IMR-90 (cell line): ENCODE data around the gene SFXN3. TPM values are rescaled to one million over a fixed set of nuclear protein-coding genes. Genes with fewer than 3 reads are reported as not detected.

Experiments
- ATAC-seq: fragments of 200-7000 bp; cut with Tn5 transposase; 2 replicates; pipeline ENCODE4 v1.9.1; 2020; ENCODE audit warnings: low read depth, mild to moderate bottlenecking, moderate library complexity
- BruUV-seq: library from RNA; stranded (reverse); fragments of 400-500 nt; replicated peaks from 2 replicates; lab custom pipeline; 2021; lab: Mats Ljungman, UMichigan
- CTCF ChIA-PET: fragments of 300-600 bp; formaldehyde crosslinking; extraction: SDS; loops from one replicate; lab custom pipeline; 2021; ENCODE audit warnings: antibody characterized with exemption; lab: Yijun Ruan, JAX
- POLR2A ChIA-PET: fragments of 300-600 bp; sonication (Branson Sonifier 250); formaldehyde crosslinking; loops from one replicate; lab custom pipeline; 2022; ENCODE audit warnings: antibody characterized with exemption; ENCODE audit not compliant: unreplicated experiment; lab: Charles Lee
- DNase-seq: peaks from one replicate; pipeline ENCODE4 v3.0.0; 2013
- H2AFZ ChIP-seq: replicated peaks from 2 replicates; pipeline ENCODE3; 2013; ENCODE audit warnings: low read length, mild to moderate bottlenecking; ENCODE audit not compliant: poor library complexity
- H2AK5ac ChIP-seq: 2 replicates; pipeline ENCODE4 v1.6.1; 2013; ENCODE audit warnings: low read depth, low read length, inconsistent platforms
- H2AK9ac ChIP-seq: replicated peaks from 2 replicates; pipeline ENCODE3; 2013; ENCODE audit warnings: mild to moderate bottlenecking, low read depth, low read length, moderate library complexity; ENCODE audit not compliant: poor library complexity
- H2BK120ac ChIP-seq: 2 replicates; pipeline ENCODE4 v1.6.1; 2013; ENCODE audit warnings: low read depth, low read length, inconsistent platforms
- H2BK15ac ChIP-seq: 3 replicates; pipeline ENCODE4 v1.6.1; 2013; ENCODE audit warnings: low read depth, low read length, inconsistent platforms
- H2BK20ac ChIP-seq: 2 replicates; pipeline ENCODE4 v1.6.1; 2013; ENCODE audit warnings: low read depth, mild to moderate bottlenecking, inconsistent platforms, low read length, moderate library complexity
- H2BK5ac ChIP-seq: 2 replicates; pipeline ENCODE4 v1.6.1; 2013; ENCODE audit warnings: mild to moderate bottlenecking, low read depth, low read length, inconsistent platforms; ENCODE audit not compliant: poor library complexity, severe bottlenecking
- H3K14ac ChIP-seq: replicated peaks from 2 replicates; pipeline ENCODE4 v1.6.1; 2013; ENCODE audit warnings: low read depth, low read length, inconsistent platforms
- H3K18ac ChIP-seq: 2 replicates; pipeline ENCODE4 v1.6.1; 2013; ENCODE audit warnings: low read depth, low read length, control low read depth
- H3K23ac ChIP-seq: 2 replicates; pipeline ENCODE4 v1.6.1; 2013; ENCODE audit warnings: low read depth, low read length, inconsistent platforms
- H3K27ac ChIP-seq: 2 replicates; pipeline ENCODE4 v1.5.1; 2013; ENCODE audit warnings: mild to moderate bottlenecking, control low read depth, low read length; ENCODE audit not compliant: insufficient read depth
- H3K27me3 ChIP-seq: 2 replicates; pipeline ENCODE4 v1.6.1; 2013; ENCODE audit warnings: low read length; ENCODE audit not compliant: control insufficient read depth, insufficient read depth
- H3K36me3 ChIP-seq: 2 replicates; pipeline ENCODE4 v1.6.1; 2013; ENCODE audit warnings: low read length, mixed read lengths; ENCODE audit not compliant: control insufficient read depth, insufficient read depth
- H3K4ac ChIP-seq: 2 replicates; pipeline ENCODE4 v1.6.1; 2013; ENCODE audit warnings: low read depth, low read length, inconsistent platforms
- H3K4me1 ChIP-seq: 2 replicates; pipeline ENCODE4 v1.6.1; 2013; ENCODE audit warnings: low read length, mixed read lengths; ENCODE audit not compliant: control insufficient read depth, insufficient read depth
- H3K4me2 ChIP-seq: 2 replicates; pipeline ENCODE4 v1.6.1; 2013; ENCODE audit warnings: low read depth, mild to moderate bottlenecking, control low read depth, low read length, moderate library complexity
- H3K4me3 ChIP-seq: 2 replicates; pipeline ENCODE4 v1.5.1; 2013; ENCODE audit warnings: low read depth, mild to moderate bottlenecking, control low read depth, low read length, moderate library complexity; ENCODE audit not compliant: insufficient read depth
- H3K56ac ChIP-seq: 2 replicates; pipeline ENCODE4 v1.6.1; 2013; ENCODE audit warnings: low read length, inconsistent platforms; ENCODE audit not compliant: insufficient read depth; ENCODE audit errors: extremely low read depth
- H3K79me1 ChIP-seq, 2 experiments: 2 replicates each; pipeline ENCODE4 v1.6.1; 2013; ENCODE audit warnings: low read length in 2 of 2, inconsistent platforms in 1 of 2, low read depth in 1 of 2
- H3K9ac ChIP-seq: 2 replicates; pipeline ENCODE4 v1.6.1; 2013; ENCODE audit warnings: low read depth, low read length, control low read depth
- H3K9me1 ChIP-seq: 2 replicates; pipeline ENCODE4 v1.6.1; 2013; ENCODE audit warnings: low read length, inconsistent platforms; ENCODE audit not compliant: insufficient read depth
- H3K9me3 ChIP-seq: 2 replicates; pipeline ENCODE4 v1.6.1; 2013; ENCODE audit warnings: low read length; ENCODE audit not compliant: control insufficient read depth, insufficient read depth
- H4K20me1 ChIP-seq: 2 replicates; pipeline ENCODE4 v1.6.1; 2013; ENCODE audit warnings: low read length, inconsistent platforms; ENCODE audit not compliant: insufficient read depth
- H4K5ac ChIP-seq: 2 replicates; pipeline ENCODE4 v1.6.1; 2013; ENCODE audit warnings: mild to moderate bottlenecking, low read depth, low read length, control low read depth
- H4K8ac ChIP-seq, 2 experiments: 2 replicates each; pipeline ENCODE4 v1.6.1; 2013; ENCODE audit warnings: low read depth in 2 of 2, low read length in 2 of 2, control low read depth in 1 of 2, inconsistent platforms in 1 of 2
- H4K91ac ChIP-seq: 2 replicates; pipeline ENCODE4 v1.6.1; 2013; ENCODE audit warnings: low read depth, low read length, inconsistent platforms; ENCODE audit not compliant: insufficient read depth
- BHLHE40 ChIP-seq: fragments of 150-350 bp; IDR thresholded peaks from 2 replicates; pipeline ENCODE4 v1.6.1; 2016; ENCODE audit warnings: mild to moderate bottlenecking, low read depth, low read length
- CEBPB ChIP-seq: IDR thresholded peaks from 2 replicates; pipeline ENCODE4 v1.6.1; 2012; ENCODE audit warnings: low read depth, low read length, improper control_type of control experiment
- CHD1 ChIP-seq: IDR thresholded peaks from 2 replicates; pipeline ENCODE4 v1.6.1; 2012; ENCODE audit warnings: low read depth, low read length, improper control_type of control experiment
- ELK1 ChIP-seq: fragments of 150-350 bp; IDR thresholded peaks from 2 replicates; pipeline ENCODE4 v1.6.1; 2016; ENCODE audit warnings: low read depth, mild to moderate bottlenecking, low read length, moderate library complexity, borderline replicate concordance
- MAZ ChIP-seq: IDR thresholded peaks from 2 replicates; pipeline ENCODE4 v1.6.1; 2012; ENCODE audit warnings: low read depth, mild to moderate bottlenecking, low read length, improper control_type of control experiment, moderate library complexity, borderline replicate concordance
- MXI1 ChIP-seq: IDR thresholded peaks from 2 replicates; pipeline ENCODE4 v1.6.1; 2012; ENCODE audit warnings: low read depth, mild to moderate bottlenecking, low read length, moderate library complexity, borderline replicate concordance
- POLR2A ChIP-seq: IDR thresholded peaks from 2 replicates; pipeline ENCODE4 v1.6.1; 2012; ENCODE audit warnings: mild to moderate bottlenecking, low read depth, low read length
- RAD21 ChIP-seq: IDR thresholded peaks from 2 replicates; pipeline ENCODE4 v1.6.1; 2012; ENCODE audit warnings: low read length, improper control_type of control experiment
- RCOR1 ChIP-seq: IDR thresholded peaks from 2 replicates; pipeline ENCODE4 v1.6.1; 2012; ENCODE audit warnings: mild to moderate bottlenecking, low read length, improper control_type of control experiment; ENCODE audit not compliant: insufficient replicate concordance
- RFX5 ChIP-seq: IDR thresholded peaks from 2 replicates; pipeline ENCODE4 v1.8.0; 2012; ENCODE audit warnings: low read depth, mild to moderate bottlenecking, low read length, moderate library complexity
- SMC3 ChIP-seq: fragments of 150-350 bp; IDR thresholded peaks from 2 replicates; pipeline ENCODE4 v1.6.1; 2016; ENCODE audit warnings: low read depth, mild to moderate bottlenecking, antibody characterized with exemption, low read length, moderate library complexity
- WGBS, 2 experiments: methylation state at CpG; one replicate each; pipeline versions ENCODE4 v1.1.5 to v1.1.7; 2013; ENCODE audit warnings: missing lambda C conversion rate in 2 of 2; ENCODE audit not compliant: insufficient read length in 1 of 2; ENCODE audit errors: extremely low coverage in 2 of 2; 5-methylcytosine and 5-hydroxymethylcytosine counted together
- dilution Hi-C: fragments of 300-500 bp; cut with HindIII; formaldehyde crosslinking; loops from one replicate; pipeline ENCODE4 v1.14.3; 2018; ENCODE audit warnings: low sequenced_read_pairs; ENCODE audit not compliant: unreplicated experiment
- in situ Hi-C: fragments of 300-500 bp; cut with MboI; formaldehyde crosslinking; loops from 3 replicates; pipeline ENCODE4 v1.14.3; 2019; ENCODE audit warnings: low sequenced_read_pairs, inconsistent platforms, mixed read lengths
- intact Hi-C: fragments of 100-400 bp; cut with micrococcal nuclease; formaldehyde crosslinking; loops from 2 replicates; pipeline ENCODE4 v1.10.0; 2022
- polyA plus RNA-seq, 3 experiments: library from polyadenylated mRNA; depleted of rRNA; stranded (reverse); fragments of >200 nt; gene quantifications; 2 replicates each; pipeline ENCODE4 v1.2.3, GENCODE V29; 2012; ENCODE audit warnings: low replicate concordance in 1 of 3
- total RNA-seq: library from RNA; depleted of rRNA; stranded (reverse); fragments of >200 nt; gene quantifications from 2 replicates; pipeline ENCODE4 v1.2.3, GENCODE V29; 2012

Gene SFXN3
- total and polyA plus RNA-seq, 2 of the 4 experiments (the other 2 are of a cell fraction): 64.7 to 77.2 TPM

GRCh38 chr10:100989088-100989487 is 41.9 kb upstream of the SFXN3 start:
- peaks cover 28% of the 10 kb centered on the region for H3K36me3 ChIP-seq
- CTCF ChIA-PET: interaction anchor here (1.3 to 2.1 kb wide), 2 partner anchors 11 to 26 kb away, joined by 3 to 10 read pairs; partner anchors contain the start of gene LZTS2
- WGBS, 2 experiments: 76% methylated on average over 17 of the region's 21 CpGs; no CpG with 5 or more reads in 1 of the 2 experiments

More at GRCh38 chr10:100989088-100989487, 41.9 kb upstream of the SFXN3 start:
- BruUV-seq: no TSS peak
- Histone ChIP-seq H3K56ac (no peak overlapping the region), H3K4me2 (no peak overlapping the region), H3K18ac (no peak overlapping the region), H4K5ac (no peak overlapping the region), H3K79me1 (peaks cover 60 to 67% of the 10 kb centered on the region in 2 experiments), H2AK9ac (peak overlapping the region; percentile 65), H3K9me3 (no peaks in the 10 kb centered on the region), H2BK15ac (no peak overlapping the region), H3K27ac (no peak overlapping the region), H3K9me1 (peaks cover 9% of the 10 kb centered on the region), H3K4me3 (no peak overlapping the region), H3K14ac (no peak overlapping the region), H3K27me3 (no peaks in the 10 kb centered on the region), H2BK20ac (no peak overlapping the region), H2BK120ac (no peak overlapping the region), H4K91ac (no peak overlapping the region), H2AFZ (no peak overlapping the region), H3K9ac (no peak overlapping the region), H3K4ac (no peak overlapping the region), H4K20me1 (0 out of 2 replicates have a peak, but pooled peaks cover 3% of the 10 kb centered on the region), H3K4me1 (peaks cover 8% of the 10 kb centered on the region; the same call in 1 of the 2 replicates), H3K23ac (no peak overlapping the region), H2BK5ac (no peak overlapping the region), H4K8ac (no peak overlapping the region), H2AK5ac (no peak overlapping the region)
- no peak for ATAC-seq
- DNase-seq: no peak
- POLR2A ChIA-PET: no interaction called here
- dilution Hi-C loops: no loop called here
- TF ChIP-seq CEBPB: no peak
- no peak for TF ChIP-seq RAD21
- no peak for TF ChIP-seq SMC3
- no peak for TF ChIP-seq MAZ
- no peak for TF ChIP-seq BHLHE40
- TF ChIP-seq ELK1: no peak
- no peak for TF ChIP-seq RCOR1
- TF ChIP-seq MXI1: no peak
- no peak for TF ChIP-seq POLR2A
- TF ChIP-seq RFX5: no peak
- no peak for TF ChIP-seq CHD1
- in situ Hi-C loops: no loop called here
- intact Hi-C loops: no loop called here
